ENCODE results near the gene RIN2.
"Not testable (repeated sequence)": the region's sequence is repeated elsewhere in the genome, so short reads cannot be mapped to it uniquely, and the experiment has no call there.

RIN2 gene

DNA sequence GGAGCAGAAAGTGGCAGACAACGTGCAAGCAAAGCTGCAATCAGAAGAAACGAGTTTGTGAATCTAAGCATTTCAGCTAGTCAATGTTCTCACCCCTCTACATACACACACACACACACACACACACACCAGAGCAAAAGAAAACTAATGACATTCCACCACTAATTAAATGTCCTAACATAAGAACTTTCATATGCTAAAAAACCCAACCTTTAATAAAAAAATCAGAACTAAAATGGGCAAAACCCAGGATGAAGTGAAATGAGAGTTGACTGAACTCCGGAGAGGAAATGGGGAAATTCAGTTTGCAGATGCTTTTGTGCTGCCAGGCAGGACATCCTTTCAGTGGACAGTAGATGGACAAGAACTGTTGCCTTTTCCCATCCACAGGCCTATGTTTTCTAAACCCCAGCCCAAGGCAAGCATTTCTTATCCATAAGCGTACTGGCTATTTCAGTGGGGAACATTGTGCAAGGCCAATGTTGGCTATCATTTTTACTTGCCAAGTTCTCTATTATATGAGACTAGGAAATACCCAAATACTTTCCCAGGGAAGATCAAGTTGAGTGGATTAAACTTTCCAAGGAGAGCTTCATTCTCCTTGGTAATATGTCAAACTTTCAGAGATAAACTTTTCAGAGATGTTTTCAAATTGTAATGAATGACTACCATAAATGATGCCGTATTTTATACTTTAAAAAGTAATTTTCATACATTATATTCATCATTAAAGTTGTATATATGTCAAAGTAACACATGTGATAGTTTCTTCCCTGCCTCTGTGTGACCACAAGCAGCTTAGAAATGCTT lies 27.3 kb downstream of the RIN2 start:
- DNase-seq (ENCODE audit: low read depth in 1 of 2, low spot score in 1 of 2) = no peak

- no peak for DNase-seq (ENCODE audit: low read depth in 1 of 2, low spot score in 1 of 2)
These were observed 27.9 kb downstream of the RIN2 start for GRCh38 chr20:19785983-19786285.

- DNase-seq (ENCODE audit: low read depth in 1 of 2, low spot score in 1 of 2) = no peak
These were observed 28.3 kb downstream of the RIN2 start for GRCh38 chr20:19786311-19786710.

- DNase-seq (ENCODE audit: low read depth in 1 of 2, low spot score in 1 of 2) = no peak
These were observed 29.3 kb downstream of the RIN2 start for GRCh38 chr20:19787366-19787765.

GRCh38 chr20:19789009-19789408 lies 31.0 kb downstream of the RIN2 start:
- DNase-seq (ENCODE audit: low read depth in 1 of 2, low spot score in 1 of 2) = no peak

DNA sequence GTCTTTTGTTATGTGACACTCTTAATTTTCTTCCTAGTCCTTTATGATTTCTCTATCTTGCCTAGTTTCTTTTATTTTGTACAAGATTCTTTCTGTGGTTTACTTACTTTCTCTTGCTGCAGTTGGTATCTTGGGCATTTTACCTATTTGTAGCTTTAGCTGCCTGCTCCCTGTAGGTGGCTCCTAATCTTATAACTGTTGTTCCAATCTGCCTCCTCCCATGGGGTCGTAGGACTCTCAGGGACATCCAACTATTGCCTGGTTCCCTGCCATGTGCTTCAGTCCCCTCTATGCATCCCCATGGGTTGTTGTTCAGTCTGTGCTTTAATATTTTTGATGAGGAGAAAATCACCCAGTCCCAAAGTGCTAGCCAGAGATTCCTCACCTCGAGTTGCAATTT lies 31.4 kb downstream of the RIN2 start:
- no peak for DNase-seq (ENCODE audit: low read depth in 1 of 2, low spot score in 1 of 2)

DNA sequence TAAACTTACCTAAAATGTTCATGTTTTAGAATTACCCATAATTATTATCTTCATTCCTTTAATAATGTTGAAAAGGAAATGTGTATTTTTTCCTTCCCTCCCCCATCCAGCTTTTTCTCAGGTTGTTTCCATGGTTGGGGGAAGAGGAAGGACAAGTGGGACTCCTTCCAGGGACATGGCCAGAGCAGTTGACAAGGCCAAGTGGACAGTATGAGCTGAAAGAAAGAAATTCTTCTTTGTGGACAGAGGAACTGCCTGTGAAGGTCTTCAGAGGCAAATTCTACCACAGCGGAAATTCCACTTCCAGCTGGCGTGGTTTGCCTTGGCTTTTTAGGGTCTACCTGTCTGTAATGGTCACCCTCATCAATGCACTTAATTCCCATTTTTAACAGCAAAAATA lies 33.8 kb downstream of the RIN2 start:
- DNase-seq (ENCODE audit: low read depth in 1 of 2, low spot score in 1 of 2) = no peak

GRCh38 chr20:19793716-19794115 lies 35.7 kb downstream of the RIN2 start:
- DNase-seq (ENCODE audit: low read depth in 1 of 2, low spot score in 1 of 2) = no peak

DNA sequence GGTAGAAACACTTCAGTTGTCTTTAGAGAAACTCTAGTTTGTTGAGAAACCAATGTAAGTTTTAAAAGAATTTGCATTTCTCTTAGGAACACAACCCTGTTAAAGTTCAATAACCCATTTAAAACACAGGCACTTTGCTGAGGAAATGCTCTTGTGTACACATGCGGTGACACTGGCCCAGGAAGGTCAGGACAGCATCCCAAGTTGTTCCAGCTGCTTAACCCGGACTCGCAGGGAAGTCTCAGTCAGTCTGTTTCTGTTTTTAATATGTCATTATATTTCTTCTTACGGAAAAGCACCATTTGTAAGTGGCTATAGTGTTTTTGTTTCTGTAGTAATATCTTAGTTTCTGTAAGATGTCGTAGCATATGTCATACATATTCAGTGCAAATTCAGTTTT lies 36.9 kb downstream of the RIN2 start:
- DNase-seq (ENCODE audit: low read depth in 1 of 2, low spot score in 1 of 2) = no peak

GRCh38 chr20:19799325-19799724 lies 41.3 kb downstream of the RIN2 start:
- DNase-seq (ENCODE audit: low read depth in 1 of 2, low spot score in 1 of 2) = no peak

DNA sequence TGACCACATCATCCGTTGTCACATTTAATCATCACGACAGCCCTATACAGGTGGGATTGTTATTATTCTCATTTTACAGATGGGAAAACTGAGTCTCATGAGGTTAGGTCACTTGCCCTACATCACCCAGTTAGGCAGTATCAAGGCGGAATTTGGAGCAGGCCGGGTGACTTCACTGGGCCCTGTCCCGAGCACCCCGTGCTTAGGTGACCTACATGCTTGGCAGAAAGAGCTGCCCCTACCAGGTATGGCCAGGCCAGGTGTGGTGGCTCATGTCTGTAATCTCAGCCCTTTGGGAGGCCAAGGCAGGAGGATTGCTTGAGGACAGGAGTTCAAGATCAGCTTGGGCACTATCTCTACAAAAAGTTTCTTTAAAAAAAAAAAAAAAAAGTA lies 44.0 kb downstream of the RIN2 start:
- no peak for DNase-seq (ENCODE audit: low read depth in 1 of 2, low spot score in 1 of 2)

DNA sequence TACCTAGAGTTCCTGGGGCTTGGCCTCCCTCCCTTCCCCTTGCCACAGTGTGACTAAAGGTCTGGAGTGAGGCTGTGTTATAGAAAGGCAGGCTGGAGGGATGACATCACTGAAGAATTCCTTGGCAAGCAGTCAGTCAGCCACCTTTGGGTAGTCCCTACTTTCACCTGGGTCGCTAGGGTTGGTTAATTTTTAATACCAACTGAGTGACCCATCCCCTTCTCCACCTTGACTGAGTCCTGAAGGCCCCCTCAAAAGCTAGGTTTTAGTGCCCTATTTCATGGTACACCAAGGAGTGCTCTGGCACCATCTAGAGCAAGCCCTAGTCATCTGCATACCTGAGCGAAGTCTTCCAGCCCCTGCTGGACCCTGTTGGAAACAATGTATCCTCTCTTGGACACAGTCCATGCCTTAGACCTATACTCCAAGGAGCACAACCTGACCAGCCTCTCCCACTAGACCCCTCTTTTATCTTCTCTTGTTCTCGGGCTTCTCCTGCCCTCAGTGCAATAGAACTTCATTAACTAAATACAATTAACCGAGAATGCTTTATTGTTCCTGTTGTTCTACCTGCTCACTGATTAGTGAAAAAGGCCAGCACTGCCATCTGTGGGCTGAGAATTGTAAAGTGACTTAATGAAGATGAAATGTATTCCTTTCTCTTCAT lies 44.6 kb downstream of the RIN2 start:
- no peak for DNase-seq (ENCODE audit: low read depth in 1 of 2, low spot score in 1 of 2)

- not testable (repeated sequence) for DNase-seq (ENCODE audit: low read depth in 1 of 2, low spot score in 1 of 2)
These were observed 48.2 kb downstream of the RIN2 start for GRCh38 chr20:19806276-19806675.

- no peak for DNase-seq (ENCODE audit: low read depth in 1 of 2, low spot score in 1 of 2)
These were observed 48.7 kb downstream of the RIN2 start for GRCh38 chr20:19806806-19807190.

DNA sequence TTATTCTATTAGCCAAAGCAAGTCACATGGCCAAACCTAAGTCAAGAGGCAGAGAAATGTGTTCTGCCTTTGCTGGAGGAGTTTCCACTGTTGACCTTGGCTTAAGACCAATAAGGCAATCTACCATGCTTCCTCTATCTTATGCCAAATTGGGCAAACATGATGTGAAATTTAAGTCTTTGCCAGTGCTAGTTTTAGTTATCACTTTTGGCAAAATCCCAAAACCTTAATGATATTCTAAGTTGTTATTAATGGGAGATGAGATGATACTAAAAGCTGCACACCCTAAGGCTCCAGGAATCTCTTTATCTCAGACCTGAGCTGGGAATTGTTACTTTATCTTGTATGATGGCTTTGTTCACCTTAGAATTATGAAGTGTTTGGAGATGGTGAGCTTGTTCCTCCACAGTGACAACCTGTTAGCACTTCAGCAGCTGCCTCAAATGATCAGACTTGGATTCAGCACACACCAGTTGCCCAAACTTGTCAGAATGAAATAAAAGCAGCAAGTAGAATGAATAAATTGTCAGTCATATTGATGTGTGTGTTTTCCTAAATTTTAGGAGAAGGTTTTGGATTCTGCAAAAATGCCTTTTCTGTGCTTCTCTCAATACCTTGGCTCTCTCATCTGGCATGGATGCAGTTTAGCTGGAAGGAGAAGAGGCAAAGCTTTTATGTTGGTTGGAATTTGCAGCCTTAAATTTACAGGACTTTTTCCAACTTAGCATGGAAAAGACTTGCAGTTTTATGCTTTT lies 49.3 kb downstream of the RIN2 start:
- DNase-seq (ENCODE audit: low read depth in 1 of 2, low spot score in 1 of 2) = no peak
